Ovary (tissue), 3 donors: ENCODE results near the gene SFTPD.

Experiments
- CTCF ChIP-seq, 3 donors: fragments of 450-650 bp in 2 of 3; fragments of 200-600 bp in 1 of 3; IDR thresholded peaks; one replicate each; pipeline versions ENCODE4 v1.5.1 to v1.8.0; 2016 to 2022; ENCODE audit warnings: antibody characterized with exemption in 3 of 3, mild to moderate bottlenecking in 1 of 3
- EP300 ChIP-seq: sonication (generic); formaldehyde crosslinking; IDR thresholded peaks from one replicate; pipeline ENCODE4 v1.6.1; 2017; ENCODE audit warnings: antibody characterized with exemption
- donor health status: DM: no; HTN: no; CAD: no.

GRCh38 chr10:79942261-79943185, 6.4 kb downstream of the SFTPD start:
- TF ChIP-seq EP300 = no peak
- TF ChIP-seq CTCF (IDR thresholded peaks at IDR 0.05) = no peak
